ENCODE measurements around the gene AP2A1. TPM values are rescaled to one million over a fixed set of nuclear protein-coding genes. Genes with fewer than 3 reads are reported as not detected.
"Not testable (repeated sequence)": the region's sequence is repeated elsewhere in the genome, so short reads cannot be mapped to it uniquely, and the experiment has no call there.

The AP2A1 gene
- total RNA-seq (2014; rRNA removed; shearing (Covaris generic)): 152 and 155 TPM in 2 replicates

DNA sequence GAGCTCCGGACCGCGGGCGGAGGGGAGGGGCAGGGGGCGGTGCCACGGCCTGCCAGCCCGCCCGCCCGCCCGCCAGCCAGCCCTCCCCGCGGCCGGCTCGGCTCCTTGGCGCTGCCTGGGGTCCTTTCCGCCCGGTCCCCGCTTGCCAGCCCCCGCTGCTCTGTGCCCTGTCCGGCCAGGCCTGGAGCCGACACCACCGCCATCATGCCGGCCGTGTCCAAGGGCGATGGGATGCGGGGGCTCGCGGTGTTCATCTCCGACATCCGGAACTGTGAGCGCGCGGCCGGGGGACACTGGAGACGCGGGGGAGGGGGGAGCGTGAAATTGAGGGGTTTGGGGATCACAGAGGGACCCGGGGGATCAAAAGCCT is at the start of gene AP2A1:
TSS of gene AP2A1 (plus strand) at position 72 of the 370 bp plus-strand sequence. CDS start at position 205, 133 bp downstream.
- in situ Hi-C loops (cut with HindIII; ENCODE audit: low sequenced_read_pairs): no loop called here
- DNase-seq (ENCODE audit: low spot score): no peak

DNA sequence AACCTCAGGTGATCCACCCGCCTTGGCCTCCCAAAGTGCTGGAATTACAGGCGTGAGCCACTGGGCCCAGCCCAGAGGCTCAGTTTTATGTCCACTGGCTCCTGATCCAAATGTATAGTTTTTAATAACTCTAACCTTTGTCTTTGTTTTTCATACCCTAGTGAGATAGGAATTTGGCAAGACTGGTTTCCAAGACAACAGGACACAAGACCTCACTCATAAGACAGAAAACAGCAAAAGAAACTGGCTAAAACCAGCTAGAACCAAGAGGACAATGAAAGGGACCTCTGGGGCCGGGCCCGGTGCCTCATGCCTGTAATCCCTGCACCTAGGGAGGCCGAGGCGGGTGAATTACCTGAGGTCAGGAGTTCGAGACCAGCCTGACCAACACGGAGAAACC is 48.3 kb upstream of the AP2A1 start:
- in situ Hi-C loops (cut with HindIII; ENCODE audit: low sequenced_read_pairs): no loop called here

DNA sequence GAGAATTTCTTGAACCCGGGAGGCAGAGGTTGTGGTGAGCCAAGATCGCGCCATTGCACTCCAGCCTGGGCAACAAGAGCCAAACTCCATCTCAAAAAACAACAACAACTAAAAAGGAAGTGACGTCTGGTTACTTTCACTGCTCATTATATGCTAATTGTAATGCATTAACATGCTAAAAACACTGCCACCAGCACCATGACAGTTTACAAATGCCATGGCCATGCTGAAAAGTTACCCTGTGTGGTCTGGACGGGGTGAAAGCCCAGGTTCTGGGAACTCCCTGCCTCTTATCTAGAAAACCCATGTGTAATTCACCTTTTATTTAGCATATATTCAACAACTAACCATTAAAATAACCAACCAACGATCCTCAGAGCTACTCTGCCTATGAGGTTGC is 47.8 kb upstream of the AP2A1 start:
- no peak for DNase-seq (ENCODE audit: low spot score)
- in situ Hi-C loops (cut with HindIII; ENCODE audit: low sequenced_read_pairs): no loop called here

More for the DNA sequence above, 48.3 kb upstream of the AP2A1 start:
- DNase-seq (ENCODE audit: low spot score): no peak

DNA sequence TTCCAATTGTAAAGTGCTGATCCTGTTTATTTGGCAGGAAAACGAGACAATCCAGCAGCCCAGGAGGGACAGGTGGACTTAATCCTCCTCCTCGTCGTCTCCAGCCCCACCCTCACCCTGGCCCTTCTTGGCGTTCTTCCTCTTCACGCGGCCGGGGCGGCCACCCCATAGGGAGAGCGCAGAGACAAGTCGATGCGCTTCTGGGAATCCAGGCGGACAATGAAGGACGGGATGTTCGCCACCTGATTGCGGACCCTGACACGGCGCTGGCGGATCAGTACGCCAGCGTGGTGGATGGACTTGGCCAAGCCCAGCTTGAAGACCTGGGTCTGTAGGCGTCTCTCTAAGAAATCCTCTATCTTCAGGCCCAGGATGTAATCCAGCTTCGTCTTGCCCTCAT is 47.4 kb upstream of the AP2A1 start:
- DNase-seq (ENCODE audit: low spot score); in situ Hi-C loops (cut with HindIII; ENCODE audit: low sequenced_read_pairs): not testable (repeated sequence)

DNA sequence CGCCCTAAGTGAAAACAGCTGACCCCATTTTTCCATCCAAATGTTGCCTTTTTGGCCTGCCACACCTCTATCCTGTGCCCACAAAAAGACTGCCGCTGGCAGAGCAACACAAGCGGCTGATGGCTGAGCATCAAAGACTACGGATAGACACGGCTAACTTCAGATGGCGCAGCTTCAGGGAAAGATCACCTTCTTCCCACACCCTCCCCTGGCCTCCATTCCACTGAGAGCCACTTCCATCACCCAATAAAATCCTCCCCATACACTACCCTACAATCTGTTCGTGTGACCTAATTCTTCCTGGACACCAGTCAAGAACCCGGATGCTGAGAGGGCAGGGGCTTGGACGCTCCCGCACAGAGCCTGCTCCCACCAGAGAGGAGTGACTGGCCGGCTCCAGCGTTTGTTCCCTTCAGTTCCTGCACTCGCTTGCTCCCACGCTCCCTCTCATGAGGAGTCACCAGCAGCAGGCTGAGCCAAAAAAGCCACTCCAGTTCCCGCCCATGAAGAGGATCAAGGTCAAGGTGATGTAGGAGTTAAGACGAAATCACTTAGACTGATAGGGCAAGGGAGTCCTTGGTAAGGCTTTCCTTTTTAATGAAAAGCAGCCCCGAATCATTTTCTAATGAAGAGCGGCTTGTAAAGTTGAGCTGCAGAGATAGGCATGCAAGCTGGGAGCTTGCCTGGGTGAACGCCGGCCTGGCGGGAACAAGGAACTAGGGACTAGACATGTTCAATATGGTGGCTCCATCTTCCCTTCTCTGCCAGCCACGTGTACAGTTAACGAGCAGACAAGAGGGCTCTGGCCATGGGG is 39.4 kb upstream of the AP2A1 start:
- DNase-seq (ENCODE audit: low spot score): peak; percentile 88
- in situ Hi-C loops (cut with HindIII; ENCODE audit: low sequenced_read_pairs): no loop called here

DNA sequence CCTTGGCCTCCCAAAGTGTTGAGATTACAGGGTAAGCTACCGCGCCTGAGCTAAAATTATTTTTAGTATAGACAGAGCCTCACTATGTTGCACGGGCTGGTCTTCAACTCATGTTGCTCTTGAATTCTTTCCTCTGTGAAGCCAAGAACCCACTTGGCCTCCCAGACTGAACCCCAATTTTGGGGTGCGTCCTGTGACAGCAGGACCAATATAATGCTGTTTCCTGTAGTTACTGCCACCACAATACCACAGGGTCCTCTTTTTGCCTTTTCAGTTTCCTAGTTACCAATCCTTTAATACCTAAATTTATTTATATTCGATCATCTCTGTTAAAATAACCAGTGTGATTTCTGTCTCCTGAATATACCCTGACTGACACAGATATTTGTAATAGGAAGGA is 36.6 kb upstream of the AP2A1 start:
- in situ Hi-C loops (cut with HindIII; ENCODE audit: low sequenced_read_pairs): no loop called here
- no peak for DNase-seq (ENCODE audit: low spot score)

DNA sequence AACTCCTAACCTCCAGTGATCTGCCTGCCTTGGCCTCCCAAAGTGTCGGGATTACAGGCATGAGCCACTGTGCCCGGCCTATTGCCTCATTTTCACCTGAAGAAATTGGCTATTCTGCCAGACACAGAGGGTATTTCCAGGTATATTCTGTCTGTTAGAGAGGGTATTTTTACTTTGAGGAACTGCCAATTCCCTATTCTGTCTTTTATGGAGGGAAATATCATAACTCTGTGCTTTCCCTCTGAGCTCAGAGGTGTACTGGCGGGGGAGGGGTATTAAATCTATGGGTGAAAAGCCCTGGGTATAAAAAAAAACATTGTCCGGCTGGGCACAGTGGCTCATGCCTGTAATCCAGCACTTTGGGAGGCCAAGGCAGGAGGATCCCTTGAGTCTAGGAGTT is 28.5 kb upstream of the AP2A1 start:
- in situ Hi-C loops (cut with HindIII; ENCODE audit: low sequenced_read_pairs): no loop called here

DNA sequence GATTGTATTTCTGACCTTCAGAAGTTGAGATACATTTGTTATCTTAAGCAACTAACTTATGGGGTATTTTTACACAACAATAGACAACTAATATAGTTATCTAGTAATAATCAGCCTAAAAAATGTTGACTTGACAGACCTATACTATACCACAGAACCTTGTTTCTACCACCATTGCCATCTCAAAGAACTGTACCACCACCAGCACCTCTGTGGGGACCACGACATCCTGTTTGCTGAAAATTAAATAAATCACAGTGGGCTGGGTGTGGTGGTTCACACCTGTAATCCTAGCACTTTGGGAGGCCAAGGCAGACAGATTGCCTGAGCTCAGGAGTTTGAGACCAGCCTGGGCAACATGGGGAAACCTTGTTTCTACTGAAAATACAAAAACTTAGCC is 27.7 kb upstream of the AP2A1 start:
- no peak for DNase-seq (ENCODE audit: low spot score)
- in situ Hi-C loops (cut with HindIII; ENCODE audit: low sequenced_read_pairs): no loop called here

More for the DNA sequence above, 28.5 kb upstream of the AP2A1 start:
- no peak for DNase-seq (ENCODE audit: low spot score)

DNA sequence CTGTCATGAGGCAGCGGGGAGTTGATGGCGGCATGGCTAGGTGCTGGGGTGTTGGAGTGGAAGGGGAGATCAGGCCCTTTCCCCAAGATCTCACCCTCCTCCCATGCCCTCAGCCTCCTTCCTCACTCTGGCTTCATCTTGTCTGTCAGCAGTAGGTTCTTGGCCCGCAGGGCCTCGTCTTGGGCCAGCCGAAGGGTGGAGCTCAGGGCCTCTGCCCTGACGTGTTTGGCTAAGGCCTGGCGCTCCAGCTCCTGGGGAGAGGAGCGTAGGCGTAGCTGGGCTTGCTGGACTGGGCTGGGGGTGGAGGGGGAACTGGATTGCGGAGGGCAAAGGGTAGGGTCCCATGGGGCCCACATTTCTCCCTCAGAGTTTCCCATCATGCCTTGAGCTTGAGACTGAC is 26.9 kb upstream of the AP2A1 start:
- no peak for DNase-seq (ENCODE audit: low spot score)
- in situ Hi-C loops (cut with HindIII; ENCODE audit: low sequenced_read_pairs): no loop called here

DNA sequence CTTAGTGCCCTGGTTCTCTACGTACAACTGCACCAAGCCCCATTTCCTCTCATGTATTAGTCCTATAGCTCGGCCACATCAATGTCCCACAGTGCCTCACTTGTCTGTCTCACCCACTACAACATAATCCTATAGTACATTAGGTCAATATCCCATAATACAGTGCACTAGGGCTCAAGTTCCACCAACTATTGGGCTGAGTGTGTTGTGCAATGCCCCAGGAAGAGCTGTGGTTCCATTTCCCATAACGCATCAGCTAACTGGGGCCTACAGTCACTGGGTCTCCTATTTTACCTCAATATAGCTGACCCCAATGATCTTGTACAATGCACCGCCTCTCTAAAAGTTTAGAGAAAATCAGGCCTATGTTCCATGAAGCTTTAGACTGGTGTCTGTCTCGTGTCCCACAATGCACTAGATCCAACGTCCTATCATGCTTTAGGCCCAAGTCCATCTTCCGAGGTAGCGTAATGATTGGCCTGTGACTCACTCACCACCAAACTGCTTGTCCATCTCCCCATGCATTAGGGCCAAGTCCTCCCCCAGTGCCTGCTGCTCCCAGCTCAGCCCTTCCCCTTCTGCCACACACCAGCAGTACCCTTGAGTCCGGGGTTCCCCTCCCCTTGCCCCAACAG is 25.5 kb upstream of the AP2A1 start:
- in situ Hi-C loops (cut with HindIII; ENCODE audit: low sequenced_read_pairs): no loop called here
- no peak for DNase-seq (ENCODE audit: low spot score)

DNA sequence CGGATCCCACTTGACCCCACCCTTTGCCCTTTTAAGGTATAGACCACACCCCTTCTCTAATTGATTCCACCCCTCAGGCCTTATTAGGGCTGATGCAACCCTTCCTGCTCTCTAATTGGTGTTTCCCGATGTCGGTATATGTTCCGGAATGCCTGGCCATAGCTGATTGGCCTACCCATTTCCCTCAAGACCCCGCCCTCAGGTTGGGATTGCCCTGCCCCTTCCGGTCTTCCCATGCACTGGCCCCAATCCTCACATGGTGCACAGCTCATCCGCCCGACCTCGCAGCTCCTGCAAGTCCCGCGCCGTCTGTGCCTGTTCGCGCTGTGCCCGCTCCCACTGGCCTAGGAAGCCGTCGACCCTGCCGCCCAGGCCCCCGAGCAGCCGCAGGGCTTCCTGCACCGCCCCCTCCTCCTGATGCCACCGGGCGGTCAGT is 21.8 kb upstream of the AP2A1 start:
- in situ Hi-C loops (cut with HindIII; ENCODE audit: low sequenced_read_pairs): no loop called here
- no peak for DNase-seq (ENCODE audit: low spot score)

DNA sequence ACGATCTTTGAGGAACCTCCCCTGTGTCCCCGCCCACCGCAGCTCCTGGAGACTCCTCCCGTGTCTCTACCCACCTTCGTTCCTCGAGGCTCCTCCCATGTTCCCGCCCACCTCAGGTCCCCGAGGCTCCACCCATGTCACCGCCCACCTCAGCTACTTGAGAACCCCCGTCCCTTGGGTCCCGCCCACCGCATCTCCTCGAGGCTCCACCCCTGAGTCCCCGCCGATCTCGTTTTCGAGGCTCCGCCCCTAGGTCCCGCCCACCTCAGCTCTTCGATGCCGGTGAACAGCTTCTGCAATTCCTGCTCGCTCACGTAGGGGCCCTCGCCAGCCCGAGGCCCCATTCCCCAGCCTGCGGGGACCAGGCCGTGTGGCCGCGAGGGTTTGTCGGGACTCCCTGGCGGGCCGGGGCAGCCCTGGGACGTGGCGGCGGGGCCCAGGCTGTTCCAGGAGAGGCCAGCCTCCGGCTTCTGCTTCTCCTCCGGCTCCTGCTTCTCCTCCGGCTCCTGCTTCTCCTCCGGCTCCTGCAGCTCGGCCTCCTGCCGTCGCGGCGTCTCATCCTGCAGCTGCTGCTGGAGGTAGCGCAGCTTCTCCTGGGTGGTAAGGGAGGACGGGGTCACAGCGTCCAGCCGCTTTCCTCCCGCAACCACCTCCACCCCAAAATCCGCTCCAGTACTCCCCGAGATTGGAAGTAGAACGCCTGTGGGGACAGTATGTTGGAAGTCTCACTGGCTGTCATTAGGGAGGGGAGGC is 20.4 kb upstream of the AP2A1 start:
- DNase-seq (ENCODE audit: low spot score): peak; percentile 67
- in situ Hi-C loops (cut with HindIII; ENCODE audit: low sequenced_read_pairs): no loop called here

DNA sequence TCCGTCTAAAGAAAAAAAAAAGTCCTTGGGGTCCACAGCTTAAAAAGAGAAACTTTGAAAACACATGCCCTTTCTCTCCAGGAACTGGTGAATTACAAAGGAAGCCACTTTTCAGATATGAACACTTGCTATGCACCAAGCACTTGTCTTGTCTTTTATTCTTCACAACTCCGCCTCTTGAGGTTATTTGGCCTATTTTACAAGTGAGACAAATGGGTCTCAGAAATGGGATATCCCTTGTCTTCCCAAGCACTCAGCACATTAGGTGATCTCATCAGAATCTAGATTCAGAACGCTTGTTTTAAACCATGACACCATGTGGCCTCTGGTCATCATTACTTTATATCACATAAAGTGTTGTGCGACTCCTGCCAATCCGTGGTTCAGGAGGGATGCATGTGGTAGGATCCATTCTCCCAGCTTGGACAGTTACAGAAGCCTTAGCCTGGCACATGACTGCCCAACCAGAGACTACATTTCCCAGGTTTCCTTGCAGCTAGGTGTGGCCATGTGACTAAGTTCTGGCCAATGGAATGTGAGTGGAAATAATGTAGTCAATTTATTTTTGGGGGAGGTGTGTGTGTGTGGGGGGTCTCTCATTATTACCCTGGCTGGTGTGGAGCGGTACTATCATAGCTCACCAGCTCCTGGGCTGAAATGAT is 17.6 kb upstream of the AP2A1 start:
- peak; percentile 48 for DNase-seq (ENCODE audit: low spot score)

DNA sequence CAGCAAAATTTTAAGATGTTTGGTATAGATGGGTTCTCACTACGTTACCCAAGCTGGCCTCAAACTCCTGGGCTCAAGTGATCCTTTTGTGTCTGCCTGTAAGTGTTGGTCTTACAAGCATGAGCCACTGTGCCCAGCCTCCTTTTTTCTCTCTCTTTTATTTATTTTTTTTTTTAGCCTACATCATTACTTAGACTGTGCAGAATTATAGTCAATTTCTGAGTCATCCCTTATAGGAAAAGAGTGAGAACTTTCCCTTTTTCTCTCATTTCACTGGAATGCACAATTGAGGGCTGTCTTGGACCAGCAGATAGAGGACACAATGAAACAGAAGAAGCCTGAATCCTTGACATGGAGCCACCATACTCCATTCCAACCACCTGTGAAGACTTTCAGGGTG is 17.0 kb upstream of the AP2A1 start:
- in situ Hi-C loops (cut with HindIII; ENCODE audit: low sequenced_read_pairs): no loop called here
- no peak for DNase-seq (ENCODE audit: low spot score)

More for the DNA sequence above, 17.6 kb upstream of the AP2A1 start:
- in situ Hi-C loops (cut with HindIII; ENCODE audit: low sequenced_read_pairs): no loop called here

DNA sequence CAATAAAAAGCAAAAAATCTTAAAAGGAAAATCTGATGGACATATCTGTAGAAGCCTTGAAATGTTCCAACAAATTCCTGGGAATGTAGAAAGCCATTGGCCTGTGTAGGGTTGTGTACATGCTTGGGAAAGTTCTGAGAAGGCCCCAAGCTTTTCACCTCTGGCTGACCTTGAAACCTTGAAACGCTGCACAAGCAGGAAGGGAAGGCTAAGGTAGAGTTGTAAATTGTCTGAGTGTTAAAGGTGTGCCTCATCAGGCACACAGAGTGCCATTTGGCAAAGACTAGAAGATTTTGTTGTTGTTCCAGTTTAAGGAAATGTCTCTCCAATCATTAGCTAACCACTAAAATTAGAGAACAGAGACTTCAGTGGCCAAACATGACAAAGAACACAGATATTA is 14.1 kb upstream of the AP2A1 start:
- DNase-seq (ENCODE audit: low spot score): no peak
- in situ Hi-C loops (cut with HindIII; ENCODE audit: low sequenced_read_pairs): no loop called here

DNA sequence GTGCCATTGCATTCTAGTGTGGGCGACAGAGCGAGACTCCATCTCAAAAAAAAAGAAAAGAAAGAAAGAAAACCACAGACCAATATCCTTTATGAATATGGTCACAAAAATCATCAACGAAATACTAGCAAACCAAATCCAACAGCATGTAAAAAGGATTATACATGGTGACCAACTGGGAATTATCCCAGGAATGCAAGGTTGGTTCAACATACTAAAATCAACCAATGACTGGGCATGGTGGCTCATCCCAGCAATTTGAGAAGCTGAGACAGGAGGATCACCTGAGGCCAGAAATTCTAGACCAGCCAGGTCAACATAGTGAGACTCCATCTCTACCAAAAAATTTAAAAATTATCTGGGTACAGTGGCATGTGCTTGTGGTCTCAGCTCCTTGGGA is 10.8 kb upstream of the AP2A1 start:
- in situ Hi-C loops (cut with HindIII; ENCODE audit: low sequenced_read_pairs): no loop called here
- no peak for DNase-seq (ENCODE audit: low spot score)

DNA sequence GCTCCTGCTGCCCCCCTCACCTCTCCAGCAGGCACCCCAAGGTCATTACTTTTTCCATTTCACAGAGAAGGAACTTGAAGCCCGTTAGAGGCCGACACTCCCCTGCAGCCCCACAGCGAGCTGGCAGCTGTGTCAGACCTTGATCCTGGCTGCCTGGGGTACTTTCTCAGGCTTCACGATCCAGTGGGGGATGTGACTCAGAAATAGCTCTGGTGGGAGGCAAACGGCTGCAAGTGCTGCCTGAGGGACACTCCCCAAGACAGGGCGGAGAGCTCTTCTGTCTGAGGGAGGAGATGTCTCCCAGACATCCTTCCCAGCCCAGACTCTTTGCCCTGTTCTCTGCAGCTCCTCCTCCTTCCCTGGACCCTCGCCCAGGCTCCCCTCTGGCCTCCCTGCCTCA is 8.5 kb upstream of the AP2A1 start:
- in situ Hi-C loops (cut with HindIII; ENCODE audit: low sequenced_read_pairs): no loop called here
- no peak for DNase-seq (ENCODE audit: low spot score)

DNA sequence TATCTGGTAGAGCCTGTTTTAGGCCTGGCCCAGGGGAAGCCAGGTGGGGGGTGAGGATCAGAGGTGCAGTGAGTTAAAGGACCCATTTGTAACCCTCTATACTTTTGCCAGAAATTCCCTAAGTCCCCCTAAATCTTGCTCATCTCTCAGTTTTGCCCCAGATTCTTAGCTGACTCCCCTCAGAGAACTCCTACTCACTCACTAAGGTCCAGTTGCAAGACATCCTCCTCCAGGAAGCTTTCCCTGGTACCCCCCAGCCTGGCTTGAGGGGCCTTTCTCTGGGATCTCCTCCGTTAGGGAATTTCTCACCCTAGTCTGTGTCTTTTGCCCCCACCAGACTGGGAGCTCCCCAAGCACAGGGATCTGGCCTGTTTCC is 5.6 kb upstream of the AP2A1 start:
- in situ Hi-C loops (cut with HindIII; ENCODE audit: low sequenced_read_pairs): no loop called here
- no peak for DNase-seq (ENCODE audit: low spot score)

DNA sequence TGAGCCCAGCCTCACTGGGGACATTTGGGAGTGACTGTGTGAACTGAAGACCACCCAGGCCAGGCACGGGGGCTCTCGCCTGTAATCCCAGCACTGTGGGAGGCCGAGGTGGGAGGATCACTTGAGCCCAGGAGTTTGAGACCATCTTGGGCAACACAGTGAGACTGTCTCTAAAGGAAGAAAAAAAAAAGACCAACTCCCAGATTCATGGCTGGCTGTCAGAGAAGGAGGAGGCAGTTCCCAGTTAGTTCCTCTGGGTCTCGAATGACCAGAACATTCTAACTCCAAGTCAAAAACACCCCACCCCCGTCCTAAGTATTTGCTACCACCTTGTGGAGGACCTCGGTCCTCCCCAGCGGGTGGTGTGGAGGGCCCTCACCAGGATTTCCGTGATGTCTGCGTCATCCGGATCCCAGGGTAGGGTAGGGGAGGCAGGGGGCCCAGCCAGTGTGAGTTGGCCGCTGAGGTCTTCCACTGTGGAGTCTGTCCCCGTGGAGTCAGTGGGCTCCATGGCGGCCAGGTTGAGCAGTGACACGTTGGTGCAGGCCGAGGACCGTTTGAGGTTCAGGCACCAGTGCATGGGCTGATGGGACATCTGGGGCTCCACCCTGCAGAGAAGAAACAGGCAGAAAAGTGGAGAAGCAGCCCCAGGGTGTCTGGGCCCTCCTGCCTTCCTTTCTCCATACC is 5.0 kb upstream of the AP2A1 start:
- in situ Hi-C loops (cut with HindIII; ENCODE audit: low sequenced_read_pairs): no loop called here
- DNase-seq (ENCODE audit: low spot score): peak; percentile 23

All from G401 (cell line).